Measurements from ENCODE around the gene GPC1. TPM values are rescaled to one million over a fixed set of nuclear protein-coding genes. Genes with fewer than 3 reads are reported as not detected.

Gene GPC1
- total and polyA plus RNA-seq, 2 experiments from 2014 or later = 57.8 to 80.9 TPM

GRCh38 chr2:240429341-240429871 lies 6.1 kb upstream of the GPC1 start:
- no peak overlapping the region for H3K27ac ChIP-seq
- H3K27me3 ChIP-seq = peaks cover 8% of the 10 kb centered on the region
- no peak overlapping the region for H3K4me3 ChIP-seq
- no peaks in the 10 kb centered on the region for H3K9me3 ChIP-seq (ENCODE audit: low read depth)
- TF ChIP-seq CTCF (IDR thresholded peaks at IDR 0.05; ENCODE audit: low read depth, low read length) = no peak
- no peaks in the 10 kb centered on the region for H3K4me1 ChIP-seq (ENCODE audit: low read depth)
- no peaks in the 10 kb centered on the region for H3K36me3 ChIP-seq
- no peak for DNase-seq (ENCODE audit: low read depth in 1 of 2, low spot score in 1 of 2)

- Histone ChIP-seq H3K9me3 (ENCODE audit: low read depth) (no peaks in the 10 kb centered on the region), H3K36me3 (no peaks in the 10 kb centered on the region), H3K27me3 (peaks cover 8% of the 10 kb centered on the region), H3K4me3 (no peak overlapping the region), H3K4me1 (ENCODE audit: low read depth) (no peaks in the 10 kb centered on the region), H3K27ac (no peak overlapping the region)
- TF ChIP-seq CTCF (IDR thresholded peaks at IDR 0.05; ENCODE audit: low read depth, low read length) = no peak
- DNase-seq (ENCODE audit: low read depth in 1 of 2, low spot score in 1 of 2) = no peak
Observed at GRCh38 chr2:240429872-240430491, 5.5 kb upstream of the GPC1 start.

- Histone ChIP-seq H3K4me3 (no peak overlapping the region), H3K4me1 (ENCODE audit: low read depth) (no peaks in the 10 kb centered on the region), H3K9me3 (ENCODE audit: low read depth) (no peaks in the 10 kb centered on the region), H3K36me3 (no peaks in the 10 kb centered on the region), H3K27me3 (peaks cover 8% of the 10 kb centered on the region), H3K27ac (no peak overlapping the region)
- DNase-seq (ENCODE audit: low read depth in 1 of 2, low spot score in 1 of 2) = no peak
- TF ChIP-seq CTCF (IDR thresholded peaks at IDR 0.05; ENCODE audit: low read depth, low read length) = no peak
Observed at GRCh38 chr2:240430595-240430994, 4.9 kb upstream of the GPC1 start.

GRCh38 chr2:240431271-240431660 lies 4.2 kb upstream of the GPC1 start:
- H3K4me3 ChIP-seq = no peak overlapping the region
- H3K27me3 ChIP-seq = peaks cover 8% of the 10 kb centered on the region
- no peak overlapping the region for H3K27ac ChIP-seq
- H3K4me1 ChIP-seq (ENCODE audit: low read depth) = no peaks in the 10 kb centered on the region
- no peaks in the 10 kb centered on the region for H3K9me3 ChIP-seq (ENCODE audit: low read depth)
- TF ChIP-seq CTCF (IDR thresholded peaks at IDR 0.05; ENCODE audit: low read depth, low read length) = no peak
- DNase-seq (ENCODE audit: low read depth in 1 of 2, low spot score in 1 of 2) = no peak
- no peaks in the 10 kb centered on the region for H3K36me3 ChIP-seq

- no peak for TF ChIP-seq CTCF (IDR thresholded peaks at IDR 0.05; ENCODE audit: low read depth, low read length)
- no peaks in the 10 kb centered on the region for H3K36me3 ChIP-seq
- no peak for DNase-seq (ENCODE audit: low read depth in 1 of 2, low spot score in 1 of 2)
- H3K9me3 ChIP-seq (ENCODE audit: low read depth) = no peaks in the 10 kb centered on the region
- H3K4me3 ChIP-seq = no peak overlapping the region
- H3K27ac ChIP-seq = no peak overlapping the region
- H3K27me3 ChIP-seq = peaks cover 12% of the 10 kb centered on the region
- no peaks in the 10 kb centered on the region for H3K4me1 ChIP-seq (ENCODE audit: low read depth)
Observed at GRCh38 chr2:240431661-240432424, 3.6 kb upstream of the GPC1 start.
